HPDE6-E6E7 (cell line): ENCODE measurements around the gene AHR.
A peak's percentile ranks its signal among the peaks of the same experiment; 100 is the strongest.

Experiments used
- DNase-seq: peaks from one replicate; pipeline ENCODE4 v3.0.0; 2011; ENCODE audit warnings: missing footprints; ENCODE audit errors: extremely low spot score

AHR gene

GRCh38 chr7:17298102-17298839, at the start of gene AHR:
TSS of gene AHR (plus strand) at chr7:17298652. CDS start at chr7:17299265, 613 bp downstream.
- DNase-seq: peak; percentile 68

GRCh38 chr7:17253885-17254284, 44.6 kb upstream of the AHR start:
- no peak for DNase-seq

DNA sequence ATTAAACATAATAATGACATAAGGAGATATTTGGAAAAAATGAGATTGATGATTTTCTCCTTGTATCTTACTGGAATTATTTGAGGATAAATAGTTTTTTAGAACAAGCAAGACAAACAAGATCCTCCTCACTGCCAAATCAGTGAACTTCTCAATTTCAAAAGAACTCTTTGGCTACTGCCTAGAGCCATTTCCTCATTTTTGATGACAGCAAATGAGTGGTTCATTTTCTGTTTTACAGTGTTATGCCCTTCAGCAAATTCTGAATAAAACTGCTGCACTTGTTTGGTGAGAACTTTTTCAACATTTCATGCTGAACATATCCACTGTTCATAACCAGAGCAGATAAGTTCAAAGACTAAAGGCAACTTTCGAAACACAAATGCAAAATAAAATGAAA, 42.5 kb upstream of the AHR start:
- DNase-seq: no peak

DNA sequence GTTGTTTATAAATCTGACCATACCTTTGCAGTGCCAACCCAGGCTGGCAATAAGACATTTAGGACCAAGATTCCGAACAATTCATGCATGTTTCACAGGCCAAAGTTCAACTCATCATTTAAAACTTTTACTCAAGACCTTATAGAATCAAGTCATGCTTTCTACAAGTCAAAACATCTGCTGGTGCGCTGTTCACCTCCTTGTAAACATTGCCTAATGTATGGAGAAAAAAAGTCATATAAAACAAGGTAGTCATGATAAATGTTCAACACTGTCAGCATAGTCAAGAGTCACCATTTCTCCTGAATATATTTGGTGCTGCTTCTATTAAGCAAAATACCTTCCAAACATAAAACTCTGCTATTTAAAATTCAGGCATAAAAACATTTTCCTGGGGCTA, 42.1 kb upstream of the AHR start:
- no peak for DNase-seq

DNA sequence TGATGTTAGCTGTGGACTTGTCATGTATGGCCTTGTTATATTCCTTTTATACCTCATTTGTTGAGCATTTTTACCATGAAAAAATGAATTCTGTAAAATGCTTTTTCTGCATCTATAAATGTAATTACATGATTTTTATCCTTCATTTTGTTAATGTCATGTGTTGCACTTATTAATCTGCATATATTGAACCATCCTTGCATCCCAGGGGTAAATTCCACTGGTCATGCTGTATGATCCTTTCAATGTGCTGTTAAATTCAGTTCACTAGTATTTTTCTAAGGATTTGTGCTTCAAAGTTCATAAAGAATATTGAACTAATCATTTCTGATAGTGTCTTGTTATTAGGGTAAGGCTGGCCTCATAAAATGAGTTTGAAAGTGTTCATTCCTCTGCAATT, 31.9 kb upstream of the AHR start:
- no peak for DNase-seq

DNA sequence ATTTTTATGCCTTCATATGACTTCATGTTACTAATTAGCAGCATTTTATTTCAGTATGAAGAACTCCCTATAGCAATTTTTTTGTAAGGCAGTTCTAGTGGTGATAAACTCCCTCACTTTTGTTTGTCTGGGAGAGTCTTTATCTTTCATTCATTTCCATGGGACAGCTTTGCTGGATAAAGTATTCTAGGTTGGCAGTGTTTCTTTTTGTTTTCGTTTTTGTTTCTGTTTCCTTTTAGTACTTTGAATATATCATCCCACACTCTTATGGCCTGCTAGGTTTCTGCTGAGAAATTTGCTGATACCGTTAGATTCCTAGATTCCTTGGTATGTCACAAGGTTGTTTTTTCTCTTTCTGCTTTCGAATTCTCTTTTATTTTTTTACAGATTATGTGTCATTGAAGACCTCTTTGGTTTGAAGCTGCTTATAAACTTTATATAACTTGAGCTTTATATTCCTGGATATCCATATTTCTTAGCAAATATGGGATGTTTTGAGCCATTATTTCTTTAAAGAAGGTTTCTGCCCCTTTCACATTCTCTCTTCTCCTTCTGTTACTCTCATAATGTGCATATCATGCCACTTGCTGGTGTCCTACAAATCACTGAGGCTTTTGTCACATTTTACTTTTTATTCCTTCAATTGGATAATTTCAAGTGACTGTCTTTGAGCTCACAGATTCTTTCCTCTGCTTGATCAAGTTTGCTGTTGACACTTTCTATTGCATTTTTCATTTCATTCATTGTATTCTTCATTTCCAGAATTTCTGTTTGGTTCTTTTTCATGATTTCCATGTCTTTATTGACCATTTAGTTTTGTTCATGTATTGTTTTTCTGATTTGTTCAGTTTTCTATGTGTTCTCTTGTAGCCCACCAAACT, 28.9 kb upstream of the AHR start:
- no peak for DNase-seq

DNA sequence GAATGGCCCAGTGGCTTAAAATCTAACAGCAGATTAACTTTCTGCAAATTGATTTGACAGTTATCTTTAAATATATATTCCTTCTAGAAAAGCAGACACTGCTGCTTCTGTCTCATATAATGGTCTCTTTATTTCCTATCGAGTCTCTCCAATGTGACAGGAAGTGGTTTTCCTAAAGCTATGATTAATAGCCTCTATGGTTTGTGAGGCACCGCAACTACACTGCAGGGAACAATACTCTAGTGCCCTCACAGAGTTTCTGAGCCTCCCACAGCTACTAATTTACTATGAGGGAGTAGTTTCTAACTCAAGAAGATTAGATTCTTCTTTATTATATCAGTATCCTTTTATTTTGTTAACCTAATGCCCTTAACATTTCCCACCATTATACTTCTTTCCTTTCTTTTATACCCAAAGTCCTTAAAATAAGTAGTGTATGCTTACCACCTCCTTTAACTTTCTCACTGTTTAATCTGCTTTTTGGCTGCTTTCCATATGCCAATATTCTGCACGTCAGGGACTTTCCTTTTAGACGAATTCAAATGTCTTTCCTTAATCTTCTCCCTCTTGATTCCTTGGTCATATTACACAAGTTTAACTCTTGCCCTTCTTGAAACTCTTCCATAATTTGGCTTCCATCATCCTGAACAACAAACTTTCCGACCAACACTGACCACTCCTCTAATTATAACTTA, 23.8 kb upstream of the AHR start:
- no peak for DNase-seq

GRCh38 chr7:17275749-17276671, 22.4 kb upstream of the AHR start:
- DNase-seq: no peak

DNA sequence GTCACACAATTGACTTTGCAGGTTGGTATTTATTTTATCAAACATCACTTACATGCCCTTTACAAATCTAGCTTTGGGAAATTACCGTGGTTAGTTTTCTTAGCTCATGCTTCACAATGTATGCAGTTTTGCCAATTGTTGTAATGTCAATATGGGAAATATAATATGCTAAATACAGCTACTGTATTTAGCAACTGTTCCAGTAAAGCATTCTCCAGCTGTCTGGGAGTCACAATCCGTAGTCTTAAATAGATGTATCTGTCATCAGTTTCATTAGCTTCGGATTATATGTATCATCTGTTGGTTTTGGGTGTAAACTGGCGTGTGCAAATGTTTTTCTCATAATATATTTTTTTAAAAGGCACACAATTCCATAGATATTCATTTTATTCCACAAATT, 19.4 kb upstream of the AHR start:
- DNase-seq: no peak

- no peak for DNase-seq
These were observed 9.3 kb upstream of the AHR start for GRCh38 chr7:17289074-17289645.

GRCh38 chr7:17292843-17293242, 5.6 kb upstream of the AHR start:
- no peak for DNase-seq

GRCh38 chr7:17293481-17293880, 5.0 kb upstream of the AHR start:
- no peak for DNase-seq

- DNase-seq: no peak
These were observed 1.2 kb upstream of the AHR start for GRCh38 chr7:17297243-17297642.

- no peak for DNase-seq
These were observed 509 bp downstream of the AHR start for GRCh38 chr7:17298840-17299482.

DNA sequence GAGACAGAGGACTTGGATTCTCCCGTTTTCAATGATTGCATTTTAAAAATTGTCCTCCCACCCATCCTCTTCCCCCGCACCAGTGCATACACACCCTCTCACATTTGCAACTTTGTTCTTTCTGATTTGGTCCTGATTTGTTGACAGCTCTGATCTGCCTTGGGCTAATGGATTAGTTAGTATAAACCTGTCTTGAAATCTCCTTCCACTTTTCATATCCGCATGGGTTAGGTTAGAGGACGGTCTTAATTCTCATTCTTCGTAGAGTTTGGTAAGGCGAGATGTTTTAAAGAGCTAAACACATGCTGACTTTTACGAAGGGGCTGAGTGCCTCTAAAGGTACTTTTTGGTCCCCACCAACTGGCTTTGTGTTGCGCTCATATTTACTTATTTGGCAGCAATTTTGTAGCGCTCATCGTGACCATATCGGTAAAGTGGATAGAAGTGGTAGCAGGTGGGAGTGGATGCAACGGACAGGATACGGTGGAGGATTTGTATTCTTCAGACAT, 1.1 kb downstream of the AHR start:
- no peak for DNase-seq

GRCh38 chr7:17300012-17300411, 1.6 kb downstream of the AHR start:
- DNase-seq: no peak

GRCh38 chr7:17300437-17300836, 2.0 kb downstream of the AHR start:
- DNase-seq: no peak

DNA sequence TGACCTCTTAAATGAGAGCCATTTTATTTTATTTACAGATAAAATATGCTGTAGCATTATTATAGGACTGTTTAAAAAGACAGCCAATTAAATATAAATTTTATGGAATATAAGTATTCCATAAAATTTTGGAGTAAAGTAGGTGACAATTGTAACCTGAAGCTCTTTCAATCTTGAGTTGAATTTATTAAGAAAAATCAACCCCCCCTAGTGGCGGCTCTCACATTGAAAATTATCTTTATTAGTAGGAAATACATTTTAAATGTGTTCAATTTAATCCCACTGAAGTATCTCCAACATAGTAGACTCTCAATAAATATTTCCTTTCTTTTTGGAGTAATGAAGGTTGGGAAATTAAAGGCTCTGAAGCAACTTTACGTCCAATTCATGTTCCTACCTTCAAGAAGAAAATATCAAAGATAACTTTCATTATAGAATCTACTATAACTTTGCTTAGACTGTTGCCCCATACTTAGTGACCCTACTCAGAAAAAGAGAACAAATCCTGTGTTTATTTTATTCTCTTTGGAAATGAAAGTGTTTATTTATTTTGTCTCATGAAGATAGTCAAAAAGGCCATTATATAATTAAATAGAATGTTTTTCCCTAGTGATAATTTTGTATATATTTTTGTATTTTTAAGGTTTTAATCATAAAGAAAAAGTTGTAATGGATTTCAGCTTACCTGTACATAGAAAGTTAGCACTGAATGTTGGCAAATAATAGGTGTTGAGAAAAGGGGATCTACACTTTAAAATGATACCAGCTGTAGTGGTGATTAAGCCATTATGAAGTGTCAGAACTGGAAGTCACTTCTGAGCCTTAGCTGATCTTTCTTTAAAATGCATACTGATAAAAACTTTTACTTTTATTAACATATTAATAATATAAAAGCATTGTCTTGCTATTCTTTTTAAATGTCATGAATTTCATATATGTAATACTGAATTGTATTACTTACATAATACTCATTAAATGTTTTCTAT, 3.3 kb downstream of the AHR start:
- DNase-seq: no peak

GRCh38 chr7:17302575-17303142, 4.2 kb downstream of the AHR start:
- no peak for DNase-seq
